Stimulated activated CD4-positive, alpha-beta T cell treated with anti-CD3 and anti-CD28 coated beads, Interleukin-2, amount 100 ng/mL, for 4 hours (primary cell): ENCODE data around the gene NKAIN2.

ENCODE experiments used
- DNase-seq: peaks from one replicate; pipeline ENCODE4 v3.0.0-alpha.2; 2020; ENCODE audit warnings: low read depth

Gene NKAIN2

GRCh38 chr6:123808556-123808955 is 4.9 kb downstream of the NKAIN2 start:
- DNase-seq: no peak

GRCh38 chr6:123810214-123810613 is 6.5 kb downstream of the NKAIN2 start:
- DNase-seq: no peak

GRCh38 chr6:123810948-123811347 is 7.3 kb downstream of the NKAIN2 start:
- no peak for DNase-seq

DNA sequence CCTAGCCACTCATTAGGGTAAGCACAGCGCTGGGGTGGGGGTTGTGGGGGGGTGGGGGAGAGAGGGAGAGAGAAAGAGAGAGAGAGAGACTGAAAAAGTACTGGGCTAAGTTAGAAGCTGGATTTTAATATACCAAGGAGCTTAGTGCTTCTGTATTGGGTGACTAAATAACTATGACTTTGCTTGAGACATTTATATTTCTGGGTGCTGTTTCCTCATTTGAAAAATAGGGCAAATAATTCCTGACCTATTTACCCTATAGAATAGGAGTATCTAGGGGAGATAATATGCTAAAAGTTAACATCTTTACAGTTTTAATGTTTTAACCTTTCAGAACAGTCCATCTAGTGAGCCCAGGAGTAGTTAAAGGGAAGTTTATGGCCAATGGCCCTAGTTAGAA is 7.7 kb downstream of the NKAIN2 start:
- DNase-seq: no peak

DNA sequence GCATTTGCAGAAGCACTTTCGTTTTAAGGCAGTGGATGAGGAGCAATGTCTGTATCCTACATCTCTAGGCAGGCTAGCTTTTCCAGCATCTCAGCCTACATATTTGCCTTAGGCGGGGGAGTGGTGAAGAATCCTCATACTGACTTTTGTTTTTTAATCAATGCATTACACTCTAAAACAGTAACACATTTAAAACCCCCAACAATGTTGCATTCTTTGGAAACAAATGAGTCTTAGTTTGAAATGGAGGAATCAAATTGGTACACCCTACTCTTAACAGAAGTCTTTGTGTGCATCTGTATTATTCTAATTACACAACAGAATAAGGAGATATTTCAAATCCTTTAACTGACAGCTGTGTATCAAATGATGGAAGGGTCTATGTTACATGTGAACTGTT is 9.0 kb downstream of the NKAIN2 start:
- DNase-seq: no peak

- no peak for DNase-seq
Observed at GRCh38 chr6:123821112-123821511, 17.4 kb downstream of the NKAIN2 start.

DNA sequence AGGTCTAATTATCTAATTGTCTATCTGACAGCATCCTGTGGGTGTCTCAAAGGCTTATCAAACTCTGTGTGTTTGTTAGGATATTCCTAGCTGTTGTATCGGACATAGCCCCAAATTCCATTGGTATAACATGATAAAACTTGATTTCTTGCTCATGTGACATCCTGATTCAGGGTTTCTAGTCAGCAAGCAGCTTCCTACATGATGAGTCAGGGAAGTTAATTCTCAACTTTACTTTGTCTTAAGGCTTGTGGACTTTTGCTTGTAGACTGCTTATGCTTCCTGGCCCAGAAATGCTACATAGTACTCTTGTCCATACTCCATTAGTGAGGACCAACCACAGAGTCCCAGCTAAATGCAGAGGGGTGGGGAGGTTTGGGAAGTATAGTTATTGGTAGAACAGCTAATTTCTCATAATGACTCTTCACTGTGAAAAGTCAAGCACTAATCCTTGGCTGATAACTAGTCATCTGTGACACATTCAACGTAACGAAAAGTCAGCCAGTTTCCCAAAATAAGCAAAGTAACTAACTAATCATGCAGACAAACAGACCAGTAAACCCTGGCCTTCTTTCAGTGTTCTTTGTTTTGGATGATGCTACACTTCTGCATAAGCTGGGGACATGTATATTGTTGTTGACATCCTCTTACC is 25.8 kb downstream of the NKAIN2 start:
- DNase-seq: no peak

DNA sequence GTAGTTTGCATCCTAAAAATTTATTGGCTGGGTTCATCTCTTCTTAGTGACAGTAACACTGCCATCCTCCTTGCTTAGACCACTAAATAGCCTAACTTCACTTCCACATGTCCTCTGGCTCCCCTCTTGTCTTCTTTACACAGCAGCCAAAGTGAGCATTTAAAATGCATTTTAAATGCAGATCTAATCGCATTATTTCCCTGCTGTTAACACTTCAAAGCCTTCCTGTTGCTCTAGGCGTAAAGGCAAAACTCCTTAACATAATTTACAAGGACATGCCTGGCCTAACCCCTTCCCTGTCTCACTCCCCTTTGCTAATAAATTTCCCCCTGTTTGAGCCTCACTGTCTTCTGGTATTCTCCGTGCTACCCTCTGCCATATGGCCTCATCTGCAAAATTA is 26.5 kb downstream of the NKAIN2 start:
- no peak for DNase-seq

DNA sequence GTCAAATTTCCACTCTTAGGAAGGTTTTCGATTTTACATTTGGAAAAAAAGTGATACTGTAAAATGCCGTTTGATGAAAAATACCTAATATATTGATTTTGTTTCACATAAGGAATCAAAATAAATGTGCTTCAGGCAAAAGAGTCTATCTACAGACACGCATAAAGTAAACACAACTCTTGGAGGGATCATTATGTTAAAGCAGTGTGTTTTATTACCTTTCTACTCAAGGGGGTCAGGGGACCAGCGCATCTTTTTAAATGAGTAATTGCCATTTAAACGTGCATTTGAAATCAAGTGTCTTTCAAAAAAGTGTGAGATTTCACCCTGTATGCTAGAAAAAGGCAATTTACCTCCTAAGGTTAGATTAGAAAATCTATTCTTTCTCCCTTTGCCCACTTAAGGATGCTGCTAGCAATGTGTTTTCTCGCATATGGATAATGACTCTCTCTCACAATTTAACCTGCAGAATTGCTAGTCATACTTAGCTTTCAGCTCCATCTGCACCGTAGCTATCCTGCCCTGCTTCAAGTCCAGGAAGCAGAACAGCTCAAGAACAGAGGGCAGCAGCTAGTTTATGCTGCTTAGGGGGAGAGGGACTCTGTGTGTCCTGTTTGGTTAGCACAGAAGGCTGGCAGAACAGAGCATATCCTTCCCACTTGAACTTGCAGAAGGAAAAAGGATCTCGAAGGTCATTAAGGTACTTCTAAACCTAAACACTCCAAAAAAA is 35.0 kb downstream of the NKAIN2 start:
- no peak for DNase-seq

DNA sequence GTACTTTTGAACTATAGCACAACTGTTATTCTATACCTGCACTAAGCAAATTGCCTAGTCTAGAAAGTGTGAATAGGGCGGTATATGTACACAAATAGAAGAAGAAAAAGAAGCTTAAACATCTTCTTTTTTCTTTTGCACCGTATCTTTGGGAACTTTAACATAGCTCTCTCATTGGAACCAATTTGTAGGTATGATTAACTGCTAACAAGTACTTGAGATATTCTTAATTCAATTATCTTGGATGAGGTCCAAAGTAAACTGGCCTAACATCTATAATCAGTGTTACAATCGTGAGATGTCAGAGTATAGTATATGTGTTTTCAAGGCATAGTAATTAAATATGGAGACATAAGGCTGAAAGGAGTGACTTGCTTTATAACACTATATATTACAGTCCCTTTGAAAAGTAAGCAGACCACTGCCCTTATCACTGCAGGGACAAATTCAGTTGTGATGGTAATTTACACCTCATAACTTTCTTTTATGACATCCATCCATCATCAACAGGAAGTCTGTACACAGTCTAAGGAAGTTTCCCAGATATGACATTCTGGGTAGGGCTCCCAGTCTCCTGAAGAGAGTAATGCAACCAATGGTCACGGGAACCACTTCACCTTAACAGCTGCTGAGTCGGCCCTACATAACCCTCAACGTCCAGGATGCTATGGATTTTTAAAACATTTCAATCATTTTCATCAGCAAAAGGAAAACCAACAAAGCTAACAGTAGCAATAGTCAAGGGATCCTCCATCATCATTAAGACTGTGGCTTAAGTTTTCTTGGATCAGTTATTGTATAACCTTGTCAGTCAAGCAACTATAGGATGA is 37.6 kb downstream of the NKAIN2 start:
- DNase-seq: no peak

DNA sequence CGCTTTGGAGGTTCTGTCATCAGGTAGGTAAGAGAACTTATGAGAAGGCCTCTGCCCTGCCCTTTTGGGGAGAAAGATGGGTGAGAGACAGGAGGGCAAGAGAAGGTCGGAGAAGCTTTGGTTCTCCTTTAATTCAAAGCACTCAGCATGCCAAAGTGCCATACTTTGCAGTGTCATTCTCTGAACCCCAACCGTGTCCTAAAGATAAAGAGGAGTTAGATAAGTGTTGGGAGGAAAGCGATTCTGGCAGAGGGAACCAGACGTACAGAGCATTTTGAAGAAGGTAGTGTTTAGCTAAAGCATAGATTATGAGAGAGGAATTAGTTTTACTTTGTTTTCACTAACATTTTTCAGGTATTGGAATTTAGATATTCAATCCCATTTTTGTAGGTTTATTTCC is 40.3 kb downstream of the NKAIN2 start:
- no peak for DNase-seq

GRCh38 chr6:123848347-123848746 is 44.7 kb downstream of the NKAIN2 start:
- DNase-seq: no peak

DNA sequence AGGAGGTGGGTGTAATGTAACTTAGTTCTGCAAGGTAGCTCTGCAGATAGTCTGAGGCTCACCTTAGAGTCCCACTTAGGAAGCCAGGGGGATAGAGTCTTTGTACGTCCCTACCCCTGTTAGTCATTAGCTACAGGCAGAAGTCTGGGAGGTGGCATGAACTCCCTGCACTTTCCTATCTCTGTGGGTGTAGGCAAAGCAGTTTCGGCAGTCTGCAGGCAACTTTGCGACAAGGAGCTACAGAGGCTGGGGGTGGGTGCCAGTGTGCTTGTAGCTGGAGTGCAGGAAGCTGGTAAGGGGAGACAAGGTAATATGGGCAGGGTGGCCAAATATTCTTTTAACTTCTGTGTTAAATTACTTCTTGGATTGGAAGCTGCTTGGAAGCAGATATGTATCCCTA is 45.7 kb downstream of the NKAIN2 start:
- DNase-seq: no peak

GRCh38 chr6:123850555-123850954 is 46.9 kb downstream of the NKAIN2 start:
- DNase-seq: no peak

- DNase-seq: no peak
Observed at GRCh38 chr6:123854201-123854600, 50.5 kb downstream of the NKAIN2 start.

DNA sequence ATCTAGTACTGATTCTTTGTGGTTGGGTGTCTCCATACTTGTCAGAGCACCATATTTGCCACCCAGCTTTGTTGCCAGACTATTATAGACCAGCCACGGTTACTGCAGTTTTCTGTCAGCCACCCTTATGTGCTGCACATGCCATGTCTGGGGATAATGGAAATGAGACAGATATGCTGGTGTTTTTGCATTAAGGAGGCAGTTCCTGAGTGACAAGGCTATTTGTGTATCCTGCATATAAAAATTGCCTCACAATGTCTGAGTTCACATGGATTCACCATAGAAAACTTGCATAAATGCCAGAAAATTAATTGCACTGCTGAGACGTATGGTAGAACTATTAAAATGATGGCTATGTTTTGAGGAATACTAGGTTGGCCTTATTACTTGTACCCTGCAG is 51.8 kb downstream of the NKAIN2 start:
- no peak for DNase-seq

- DNase-seq: no peak
Observed at GRCh38 chr6:123859291-123859690, 55.6 kb downstream of the NKAIN2 start.

- DNase-seq: no peak
Observed at GRCh38 chr6:123869334-123869733, 65.7 kb downstream of the NKAIN2 start.

GRCh38 chr6:123873974-123874373 is 70.3 kb downstream of the NKAIN2 start:
- no peak for DNase-seq

- no peak for DNase-seq
Observed at GRCh38 chr6:123875784-123876183, 72.1 kb downstream of the NKAIN2 start.

DNA sequence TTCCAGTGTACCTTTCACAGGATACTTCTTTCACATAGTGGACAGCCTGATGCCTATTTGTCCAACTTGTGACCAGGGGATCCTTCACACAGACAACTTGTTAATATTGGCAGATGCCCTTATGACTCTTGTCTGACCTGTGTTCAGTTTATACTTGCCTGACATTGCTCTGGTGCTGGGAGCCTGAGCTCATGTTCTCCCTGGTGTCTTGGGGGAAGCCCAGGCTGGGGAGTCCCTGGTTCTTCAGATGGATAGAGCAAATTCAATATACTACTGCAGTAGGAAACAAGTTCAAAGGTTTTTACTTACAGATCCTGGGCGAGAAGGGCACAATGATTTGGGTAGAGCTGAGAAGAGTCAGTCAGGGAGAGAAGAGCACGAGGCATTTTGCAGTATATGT is 76.1 kb downstream of the NKAIN2 start:
- DNase-seq: no peak

- no peak for DNase-seq
Observed at GRCh38 chr6:123888771-123889513, 85.3 kb downstream of the NKAIN2 start.
